Activated B cell treated with CpG ODN at 0.5 μM for 24 hours (primary cell): ENCODE results near the gene CCT3. TPM values are rescaled to one million over a fixed set of nuclear protein-coding genes. Genes with fewer than 3 reads are reported as not detected.
A peak's percentile ranks its signal among the peaks of the same experiment; 100 is the strongest.

Source experiments
- ATAC-seq: fragments of 200-7000 bp; cut with Tn5 transposase; one replicate; pipeline ENCODE4 v1.10.0; 2021; ENCODE audit warnings: low read depth, mild to moderate bottlenecking, moderate library complexity
- CTCF ChIA-PET: fragments of 350-600 bp; sonication (Branson Sonifier 250); formaldehyde crosslinking; loops from one replicate; lab custom pipeline; 2021; ENCODE audit warnings: antibody characterized with exemption; lab: Charles Lee
- POLR2A ChIA-PET: fragments of 350-600 bp; sonication (Branson Sonifier 250); formaldehyde crosslinking; loops from one replicate; lab custom pipeline; 2021; ENCODE audit warnings: antibody characterized with exemption; lab: Charles Lee
- DNase-seq: peaks from one replicate; pipeline ENCODE4 v3.0.0; 2022
- H3K27ac Mint-ChIP-seq: one replicate; pipeline ENCODE4 v1.8.0; 2020; ENCODE audit warnings: mixed read lengths
- H3K27me3 Mint-ChIP-seq: one replicate; pipeline ENCODE4 v1.8.0; 2021; ENCODE audit warnings: mixed read lengths
- H3K36me3 Mint-ChIP-seq: one replicate; pipeline ENCODE4 v1.8.0; 2021; ENCODE audit warnings: low read depth, mixed read lengths
- H3K4me1 Mint-ChIP-seq: one replicate; pipeline ENCODE4 v1.8.0; 2021; ENCODE audit warnings: mixed read lengths
- H3K4me3 Mint-ChIP-seq: one replicate; pipeline ENCODE4 v1.8.0; 2020; ENCODE audit warnings: mild to moderate bottlenecking, mixed read lengths
- H3K9me3 Mint-ChIP-seq: one replicate; pipeline ENCODE4 v1.8.0; 2020; ENCODE audit warnings: mixed read lengths
- CTCF ChIP-seq: fragments of 200-600 bp; IDR thresholded peaks from one replicate; pipeline ENCODE4 v1.8.0; 2022; ENCODE audit warnings: antibody characterized with exemption, mild to moderate bottlenecking
- intact Hi-C: fragments of 100-400 bp; cut with micrococcal nuclease; formaldehyde crosslinking; loops from one replicate; pipeline ENCODE4 v1.15.1; 2024
- total RNA-seq: library from RNA; stranded (reverse); gene quantifications from 2 replicates; pipeline ENCODE4 v1.2.3, GENCODE V29; 2022

The CCT3 gene
- total RNA-seq, 1 donor from 2014 or later = 260 TPM

DNA sequence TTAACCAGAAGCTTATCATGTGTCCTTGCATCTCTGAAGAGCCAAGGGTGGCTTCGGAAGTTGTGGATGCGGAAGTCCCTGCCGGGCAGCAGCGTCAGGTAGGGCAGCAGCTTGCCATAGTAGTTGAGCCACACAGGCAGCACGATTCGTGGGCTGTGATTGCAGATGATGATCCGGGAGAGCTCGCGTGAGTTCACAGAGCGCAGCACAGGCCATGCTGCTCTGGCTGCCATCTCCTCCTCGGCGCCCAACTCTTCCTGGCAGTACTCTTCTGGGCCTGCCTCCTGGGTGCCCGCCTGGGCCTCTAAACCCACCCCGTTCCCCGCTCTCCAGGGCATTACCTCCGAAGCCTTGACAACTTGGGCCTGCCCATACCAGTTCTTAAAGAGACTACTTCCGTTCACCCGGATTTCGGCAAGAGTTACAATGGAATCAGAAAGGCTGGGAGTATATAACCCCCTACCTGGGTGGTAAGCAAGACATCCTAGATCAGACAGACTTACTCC, 39.2 kb downstream of the CCT3 start, which contains the start of gene VHLL:
VHLL (minus strand) TSS at position 456 of the 506 bp plus-strand sequence; CDS start at position 338, 118 bp downstream.
- Mint-ChIP-seq H3K4me3 (no peak within 1 kb of the TSS), H3K27me3 (no peaks in the 10 kb centered on the region), H3K27ac (no peak within 1 kb of the TSS), H3K9me3 (no peaks in the 10 kb centered on the region), H3K36me3 (peaks cover 5% of the 10 kb centered on the region), H3K4me1 (peaks cover 15% of the 10 kb centered on the region)
- POLR2A ChIA-PET = no interaction called here
- DNase-seq (no peak), ATAC-seq (no peak)
- CTCF ChIA-PET = no interaction called here
- intact Hi-C loops = loop anchor here (5.0 kb wide), 1 partner anchor 38 kb away; the partner anchor contains the start of genes CCT3 and TSACC
- no peak for TF ChIP-seq CTCF

GRCh38 chr1:156295391-156295947, 42.6 kb downstream of the CCT3 start, which contains the start of gene GLMP:
Gene GLMP (minus strand): TSS chr1:156295679. CDS start chr1:156295645, 34 bp downstream.
- POLR2A ChIA-PET = interaction anchor here (0.7 to 0.9 kb wide), 2 partner anchors 13 to 24 kb away, joined by 3 to 8 read pairs; partner anchors contain the start of gene SMG5
- no peaks in the 10 kb centered on the region for H3K9me3 Mint-ChIP-seq
- CTCF ChIA-PET = interaction anchor here (1.0 kb wide), 1 partner anchor 24 kb away, joined by 5 read pairs; no protein-coding TSS in a partner anchor
- H3K4me1 Mint-ChIP-seq = peaks cover 21% of the 10 kb centered on the region
- H3K4me3 Mint-ChIP-seq = peak within 1 kb of the TSS; percentile 87
- ATAC-seq (peak; percentile 56), DNase-seq (peak; percentile 28)
- intact Hi-C loops = loop anchor here (1.0 to 5.0 kb wide), 2 partner anchors 13 to 42 kb away; partner anchors contain the start of genes CCT3, SMG5 and TSACC
- H3K27me3 Mint-ChIP-seq = no peaks in the 10 kb centered on the region
- H3K27ac Mint-ChIP-seq = peak within 1 kb of the TSS; percentile 46
- peaks cover 2% of the 10 kb centered on the region for H3K36me3 Mint-ChIP-seq
- no peak for TF ChIP-seq CTCF

DNA sequence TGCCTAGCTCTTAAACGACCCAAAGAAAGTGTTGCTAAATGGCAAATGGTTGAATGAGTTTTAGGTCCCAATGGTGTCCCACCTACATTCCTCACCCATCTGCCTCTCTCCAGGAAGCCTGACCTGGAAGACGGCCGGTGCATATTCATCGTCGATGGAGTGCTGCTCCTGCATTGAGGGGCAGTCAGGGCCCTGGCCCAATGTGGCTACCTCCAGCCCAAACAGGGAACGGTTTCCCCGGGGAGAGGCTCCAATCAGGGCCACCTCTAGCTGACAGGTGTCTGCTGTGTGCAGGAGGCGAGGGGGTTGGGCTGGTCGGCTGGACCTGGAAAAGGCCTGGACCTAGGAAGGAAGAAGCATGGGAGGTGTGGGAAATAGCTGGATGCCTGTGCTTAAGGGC, 44.2 kb downstream of the CCT3 start:
- no peaks in the 10 kb centered on the region for H3K9me3 Mint-ChIP-seq
- ATAC-seq (no peak), DNase-seq (no peak)
- POLR2A ChIA-PET = interaction anchor here (1.4 kb wide), 1 partner anchor 11 kb away, joined by 5 read pairs; the partner anchor contains the start of gene SMG5
- H3K27ac Mint-ChIP-seq = no peak overlapping the region
- H3K36me3 Mint-ChIP-seq = peaks cover 7% of the 10 kb centered on the region
- H3K27me3 Mint-ChIP-seq = no peaks in the 10 kb centered on the region
- H3K4me1 Mint-ChIP-seq = peaks cover 21% of the 10 kb centered on the region
- H3K4me3 Mint-ChIP-seq = no peak overlapping the region
- CTCF ChIA-PET = no interaction called here
- no peak for TF ChIP-seq CTCF
- intact Hi-C loops = no loop called here

DNA sequence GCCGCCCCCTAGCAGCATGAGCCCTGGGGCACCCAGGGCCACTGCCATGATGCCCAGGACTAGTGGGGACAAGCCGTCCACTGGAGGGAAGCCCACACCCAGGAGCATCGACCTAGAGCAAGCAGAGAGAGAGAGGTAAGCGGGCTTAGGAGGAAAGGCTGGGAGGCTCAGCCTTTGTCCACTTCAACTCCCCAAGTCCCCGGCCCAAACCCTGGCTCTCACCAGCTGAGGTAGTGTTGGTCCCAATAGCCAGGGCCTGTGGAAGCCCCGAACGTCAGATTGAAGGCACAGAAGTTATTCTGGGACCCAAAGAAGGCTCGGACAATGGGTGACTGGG, 45.0 kb downstream of the CCT3 start:
- intact Hi-C loops = no loop called here
- Mint-ChIP-seq H3K27ac (no peak overlapping the region), H3K9me3 (no peaks in the 10 kb centered on the region), H3K36me3 (peaks cover 11% of the 10 kb centered on the region), H3K4me3 (no peak overlapping the region), H3K4me1 (peaks cover 21% of the 10 kb centered on the region), H3K27me3 (no peaks in the 10 kb centered on the region)
- ATAC-seq (no peak), DNase-seq (no peak)
- ChIA-PET CTCF (no interaction called here), POLR2A (interaction anchor here (1.4 kb wide), 1 partner anchor 10 kb away, joined by 5 read pairs; the partner anchor contains the start of gene SMG5)
- TF ChIP-seq CTCF = no peak
